Left kidney (tissue), 8 donors: ENCODE results near the gene ZNF691. TPM values are rescaled to one million over a fixed set of nuclear protein-coding genes. Genes with fewer than 3 reads are reported as not detected.
"Not testable (repeated sequence)": the region's sequence is repeated elsewhere in the genome, so short reads cannot be mapped to it uniquely, and the experiment has no call there.

Experiments
- DNase-seq: peaks from one replicate; pipeline ENCODE4 v3.0.0-alpha.2; 2013
- long read RNA-seq, 8 donors: transcript quantifications; one replicate each; lab custom pipeline, GENCODE V29; 2026
- polyA plus RNA-seq: library from polyadenylated mRNA; unstranded; fragments of 120-200 nt; gene quantifications from one replicate; pipeline ENCODE4 v1.2.1, GENCODE V29; 2013; ENCODE audit not compliant: insufficient read length

Gene ZNF691
- 21.2 TPM for polyA plus RNA-seq
- long read RNA-seq, donor 1, partial matches to known transcripts: 6 of 12 reads
- long read RNA-seq, donor 1, other reads (novel, unspliced or antisense): 0 of 12 reads
- long read RNA-seq, donor 2, transcript ZNF691-206 (2 exons, 1,577 nt): major isoform, 5 of 13 reads
- long read RNA-seq, donor 2, partial matches to known transcripts: 0 of 13 reads
- long read RNA-seq, donor 2, other reads (novel, unspliced or antisense): 0 of 13 reads
- long read RNA-seq, donor 3, transcript ZNF691-206 (2 exons, 1,577 nt): major isoform, 5 of 8 reads
- long read RNA-seq, donor 3, partial matches to known transcripts: 0 of 8 reads
- long read RNA-seq, donor 3, other reads (novel, unspliced or antisense): 0 of 8 reads
- long read RNA-seq, donor 4: 0 reads
- long read RNA-seq, donor 5, transcript ZNF691-201 (4 exons, 1,910 nt): major isoform, 5 of 12 reads
- long read RNA-seq, donor 5, partial matches to known transcripts: 0 of 12 reads
- long read RNA-seq, donor 5, other reads (novel, unspliced or antisense): 0 of 12 reads
- long read RNA-seq, donor 6, transcript ZNF691-206 (2 exons, 1,577 nt): major isoform, 6 of 10 reads
- long read RNA-seq, donor 6, partial matches to known transcripts: 0 of 10 reads
- long read RNA-seq, donor 6, other reads (novel, unspliced or antisense): 0 of 10 reads
- long read RNA-seq, donor 7, transcript ZNF691-206 (2 exons, 1,577 nt): major isoform, 11 of 25 reads
- long read RNA-seq, donor 7, partial matches to known transcripts: 11 of 25 reads
- long read RNA-seq, donor 7, other reads (novel, unspliced or antisense): 0 of 25 reads
- long read RNA-seq, donor 8, partial matches to known transcripts: 0 of 1 reads
- long read RNA-seq, donor 8, other reads (novel, unspliced or antisense): 0 of 1 reads

- DNase-seq: peak; percentile 97
Observed at GRCh38 chr1:42846257-42847110, at the start of gene ZNF691. ZNF691 (plus strand) TSS chr1:42846613; CDS start chr1:42849659, 3,046 bp downstream.

GRCh38 chr1:42797414-42797813 lies 49.0 kb upstream of the ZNF691 start:
- DNase-seq: no peak

- no peak for DNase-seq
Observed at GRCh38 chr1:42797979-42798378, 48.4 kb upstream of the ZNF691 start.

GRCh38 chr1:42801832-42802473 lies 44.5 kb upstream of the ZNF691 start:
- DNase-seq: no peak

GRCh38 chr1:42806171-42806570 lies 40.2 kb upstream of the ZNF691 start:
- no peak for DNase-seq

GRCh38 chr1:42806593-42806992 lies 39.8 kb upstream of the ZNF691 start:
- DNase-seq: no peak

GRCh38 chr1:42807056-42807668 lies 39.3 kb upstream of the ZNF691 start:
- no peak for DNase-seq

GRCh38 chr1:42814815-42815214 lies 31.6 kb upstream of the ZNF691 start:
- DNase-seq: not testable (repeated sequence)

- no peak for DNase-seq
Observed at GRCh38 chr1:42815941-42816584, 30.4 kb upstream of the ZNF691 start.

GRCh38 chr1:42816585-42817439 lies 29.6 kb upstream of the ZNF691 start, which contains the start of the genes ERMAP and SVBP:
ERMAP (plus strand) TSS chr1:42817122; CDS start chr1:42830449, 13,327 bp downstream.
SVBP (minus strand) TSS chr1:42817397; CDS start chr1:42816544, 853 bp downstream.
- peak; percentile 89 for DNase-seq

GRCh38 chr1:42817440-42817767 lies 29.0 kb upstream of the ZNF691 start:
- DNase-seq: no peak

GRCh38 chr1:42817976-42818375 lies 28.4 kb upstream of the ZNF691 start:
- DNase-seq: no peak

- no peak for DNase-seq
Observed at GRCh38 chr1:42820813-42821212, 25.6 kb upstream of the ZNF691 start.

GRCh38 chr1:42821690-42822089 lies 24.7 kb upstream of the ZNF691 start:
- no peak for DNase-seq

- DNase-seq: peak; percentile 12
Observed at GRCh38 chr1:42822800-42823392, 23.5 kb upstream of the ZNF691 start.

- DNase-seq: no peak
Observed at GRCh38 chr1:42824481-42825035, 21.9 kb upstream of the ZNF691 start.

- DNase-seq: no peak
Observed at GRCh38 chr1:42825036-42825851, 21.2 kb upstream of the ZNF691 start.

- DNase-seq: no peak
Observed at GRCh38 chr1:42830631-42831030, 15.8 kb upstream of the ZNF691 start.
